Measurements from ENCODE around the gene TGM5.

- no peak for TF ChIP-seq IRF2 (CRISPR knock-in tag; IDR thresholded peaks at IDR 0.05; ENCODE audit: borderline replicate concordance, low read depth)
- TF ChIP-seq MAX (CRISPR knock-in tag; IDR thresholded peaks at IDR 0.05): no peak
- no peak for TF ChIP-seq CTCF (IDR thresholded peaks at IDR 0.05)
- no peak for TF ChIP-seq PRDM15 (CRISPR knock-in tag; IDR thresholded peaks at IDR 0.05)
- no peak for TF ChIP-seq FOXP4 (CRISPR knock-in tag; IDR thresholded peaks at IDR 0.05)
- no peak for TF ChIP-seq ESRRA (CRISPR knock-in tag; IDR thresholded peaks at IDR 0.05; ENCODE audit: borderline replicate concordance)
- TF ChIP-seq FOXK1 (CRISPR knock-in tag; IDR thresholded peaks at IDR 0.05): no peak
- TF ChIP-seq NR2C2 (CRISPR knock-in tag; IDR thresholded peaks at IDR 0.05): no peak
- no peak for TF ChIP-seq AR (CRISPR knock-in tag; IDR thresholded peaks at IDR 0.05)
- TF ChIP-seq USF1 (CRISPR knock-in tag; IDR thresholded peaks at IDR 0.05): no peak
- no peak for TF ChIP-seq USF2 (CRISPR knock-in tag; IDR thresholded peaks at IDR 0.05)
Measured at GRCh38 chr15:43230640-43231115, 36.0 kb downstream of the TGM5 start.

Data from WTC11 (cell line).